Activated CD8-positive, alpha-beta memory T cell treated with anti-CD3 and anti-CD28 coated beads, Interleukin-2, amount 50 U/mL, for 1 hour (primary cell): ENCODE measurements around the gene GNG11.
"Not testable (repeated sequence)": the region's sequence is repeated elsewhere in the genome, so short reads cannot be mapped to it uniquely, and the experiment has no call there.

ENCODE experiments used
- DNase-seq: peaks from one replicate; pipeline ENCODE4 v3.0.0-alpha.2; 2020; ENCODE audit errors: extremely low read depth

GNG11 gene

DNA sequence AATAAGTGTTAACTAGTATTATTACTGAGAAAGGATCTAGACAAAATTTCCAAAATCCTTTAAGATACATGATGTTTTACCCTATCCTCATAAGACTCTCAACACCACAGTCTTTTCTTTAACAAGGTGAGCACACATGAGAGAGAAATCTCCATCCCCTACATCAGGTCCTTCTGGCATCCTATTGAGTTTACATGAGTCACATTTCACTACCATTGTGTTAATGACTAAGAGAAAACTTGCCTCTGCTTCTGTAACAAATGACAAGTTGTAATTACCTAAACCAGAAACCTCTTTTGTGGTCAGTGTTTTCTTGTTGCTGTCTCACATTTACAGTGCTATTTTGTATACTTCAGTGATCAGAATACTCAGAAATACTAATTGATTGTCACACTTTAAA, 9.9 kb upstream of the GNG11 start:
- DNase-seq: not testable (repeated sequence)

DNA sequence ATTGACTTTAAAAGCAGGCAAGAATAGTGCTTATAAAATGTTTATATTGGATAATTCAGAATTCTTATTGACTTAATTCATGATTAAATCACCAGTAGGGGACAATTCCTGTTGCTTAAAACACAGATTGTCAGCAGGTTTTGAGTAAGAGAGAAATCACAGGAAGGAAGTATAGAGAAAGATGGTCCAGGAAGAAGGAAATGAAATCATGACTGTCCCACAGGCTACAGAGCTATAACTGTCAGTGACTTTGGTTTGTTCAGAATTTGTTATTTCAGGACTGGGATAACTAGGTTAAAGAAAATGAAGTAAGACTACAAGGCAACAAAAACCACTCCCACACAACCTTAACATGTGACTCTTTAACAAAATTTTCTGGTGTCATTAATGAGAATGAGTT, 8.3 kb upstream of the GNG11 start:
- no peak for DNase-seq

DNA sequence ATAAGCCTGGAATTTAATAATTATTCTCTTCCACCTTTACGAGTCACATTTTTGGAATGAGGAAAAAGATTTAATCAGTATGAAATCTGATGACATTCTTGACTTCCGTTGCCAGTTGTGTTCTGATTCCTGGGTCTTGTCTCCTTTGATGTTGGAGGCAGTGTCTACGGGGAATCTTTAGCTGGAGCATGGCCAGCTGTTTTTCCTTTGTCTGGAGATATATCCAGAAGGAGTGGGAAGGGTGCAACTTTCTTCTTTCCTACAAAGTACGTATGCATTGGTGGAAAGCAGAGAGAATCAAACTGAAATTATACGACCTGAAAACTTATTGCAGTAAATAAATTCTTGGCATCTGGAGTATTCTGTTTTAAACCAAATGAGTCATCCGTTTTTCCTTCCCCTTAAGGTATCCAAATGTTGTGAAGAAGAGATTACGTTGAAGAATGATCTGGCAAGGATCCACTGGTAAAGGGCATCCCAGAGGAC, 6.9 kb upstream of the GNG11 start:
- DNase-seq: no peak

DNA sequence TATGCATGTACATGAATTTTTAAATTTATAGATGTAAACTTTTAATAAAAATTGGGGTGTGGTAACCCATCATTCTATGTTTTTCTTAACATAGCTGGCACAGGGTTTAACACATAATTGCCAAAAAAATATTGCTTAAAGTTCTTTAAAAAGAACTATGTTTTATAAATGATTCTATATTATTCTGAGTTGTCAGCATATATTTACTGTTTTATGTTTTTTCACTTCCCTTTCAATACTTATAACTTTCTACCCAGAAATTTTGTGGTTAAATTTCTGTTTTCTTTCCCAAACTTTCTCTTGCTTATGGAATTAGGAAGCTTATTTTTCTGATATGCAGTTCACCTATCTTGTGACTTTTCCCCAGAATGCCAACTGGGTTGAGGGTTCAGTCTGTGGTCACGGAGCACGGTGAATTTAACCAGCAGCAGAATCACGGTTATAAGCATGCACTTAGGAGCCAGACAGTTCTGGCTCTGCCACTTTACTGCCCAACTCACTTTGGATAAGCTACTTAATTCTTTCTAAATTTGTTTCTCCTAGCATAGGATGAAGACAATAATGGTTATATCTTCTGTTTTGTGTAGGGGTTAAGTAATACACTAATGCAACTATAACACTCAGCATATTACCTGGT, 6.2 kb upstream of the GNG11 start:
- DNase-seq: not testable (repeated sequence)

DNA sequence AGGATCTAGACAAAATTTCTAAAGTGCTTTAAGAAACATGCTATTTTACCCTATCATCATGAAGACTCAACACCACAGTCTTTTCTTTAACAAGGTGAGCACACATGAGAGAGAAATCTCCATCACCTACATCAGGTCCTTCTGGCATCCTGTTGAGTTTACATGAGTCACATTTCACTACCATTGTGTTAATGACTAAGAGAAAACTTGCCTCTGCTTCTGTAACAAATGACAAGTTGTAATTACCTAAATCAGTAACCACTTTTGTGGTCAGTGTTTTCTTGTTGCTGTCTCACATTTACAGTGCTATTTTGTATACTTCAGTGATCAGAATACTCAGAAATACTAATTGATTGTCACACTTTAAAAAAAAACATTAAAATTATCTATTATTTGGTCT, 5.6 kb upstream of the GNG11 start:
- DNase-seq: not testable (repeated sequence)

DNA sequence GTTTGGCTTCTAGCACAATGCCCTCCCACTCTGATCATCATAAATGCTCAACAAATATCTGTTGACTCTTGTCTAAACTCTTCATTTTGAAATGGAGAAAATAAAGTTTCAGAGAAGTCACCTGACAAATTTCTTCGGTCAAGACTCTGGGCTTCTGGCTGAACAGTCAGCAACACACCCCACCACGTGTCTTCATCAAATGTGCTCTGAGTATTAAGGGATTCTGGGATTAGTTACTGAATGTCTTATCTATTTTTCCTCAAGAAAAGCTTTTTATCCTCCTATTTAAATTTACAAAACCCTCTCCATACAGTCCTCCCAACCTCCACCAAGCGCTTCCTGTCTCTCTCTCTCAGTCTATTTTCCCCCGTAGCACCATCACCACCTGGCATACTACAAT, 5.2 kb upstream of the GNG11 start:
- DNase-seq: not testable (repeated sequence)

DNA sequence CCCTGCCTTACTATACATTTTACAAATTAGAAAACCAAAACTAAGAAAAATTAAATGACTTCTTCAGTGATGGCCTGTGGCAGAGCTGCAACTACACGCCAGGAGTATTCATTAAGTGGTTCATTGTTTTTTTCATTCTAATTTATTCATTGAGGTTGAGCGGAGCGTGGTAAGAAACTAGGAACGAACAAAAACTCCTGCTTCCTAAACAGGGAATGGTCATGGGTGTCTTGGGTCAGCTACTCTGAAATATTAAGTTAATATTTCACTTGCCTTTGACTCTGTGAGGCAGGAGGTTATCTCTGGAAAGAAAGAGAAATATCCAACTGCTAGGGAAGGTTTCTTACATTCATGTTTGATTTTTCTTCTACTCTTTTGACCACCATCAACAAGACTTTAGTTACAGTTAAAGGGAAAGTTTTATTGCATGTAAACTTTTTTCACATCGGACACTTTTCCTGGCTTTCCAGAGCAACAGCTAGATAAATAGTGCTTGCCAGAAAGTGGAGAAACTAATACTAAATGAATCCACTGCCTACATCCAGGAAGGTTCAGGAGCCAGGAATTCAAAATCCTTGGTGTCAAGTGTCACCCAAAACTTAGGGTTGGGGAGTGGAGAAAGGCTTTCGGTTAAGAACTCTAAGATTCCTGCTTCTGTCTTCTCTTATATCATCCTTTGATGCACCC, 896 bp upstream of the GNG11 start:
- DNase-seq: no peak

DNA sequence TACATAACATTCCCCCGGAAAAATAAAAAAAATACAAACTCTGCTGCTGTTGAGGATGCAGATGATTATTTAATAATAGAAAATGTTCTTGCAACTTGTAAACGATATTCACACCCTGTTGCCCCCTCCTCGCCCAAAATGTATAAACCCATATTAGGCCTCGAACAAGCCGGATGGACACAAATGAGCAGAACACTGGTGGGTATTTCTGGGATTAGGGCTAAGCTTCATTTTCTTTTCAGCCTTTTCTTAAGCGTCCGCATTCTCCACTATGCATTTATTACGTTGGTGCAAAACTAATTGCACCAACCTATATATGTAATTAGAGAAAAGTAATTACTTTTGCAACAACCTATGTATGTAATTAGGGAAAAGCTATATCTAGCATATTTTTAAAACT, 349 bp upstream of the GNG11 start:
- no peak for DNase-seq

DNA sequence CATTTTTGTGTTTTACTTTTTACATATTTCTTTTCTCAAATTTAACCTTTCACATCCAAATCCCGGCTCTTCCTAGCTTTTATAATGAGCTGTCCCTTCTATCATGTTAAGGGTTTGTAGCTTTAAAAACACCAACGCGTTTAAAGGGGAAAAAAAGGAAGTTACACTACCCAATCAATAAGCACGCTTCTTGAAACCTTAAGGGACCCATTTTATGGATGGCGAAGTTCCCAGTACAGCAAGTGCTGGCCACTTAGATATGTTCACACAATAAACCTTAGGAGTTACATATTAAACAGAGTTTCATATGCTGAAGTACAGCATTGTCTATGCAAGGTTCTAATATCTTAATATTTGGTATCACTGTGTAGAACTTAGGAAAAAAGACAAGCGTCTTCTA, 1.8 kb downstream of the GNG11 start:
- no peak for DNase-seq

DNA sequence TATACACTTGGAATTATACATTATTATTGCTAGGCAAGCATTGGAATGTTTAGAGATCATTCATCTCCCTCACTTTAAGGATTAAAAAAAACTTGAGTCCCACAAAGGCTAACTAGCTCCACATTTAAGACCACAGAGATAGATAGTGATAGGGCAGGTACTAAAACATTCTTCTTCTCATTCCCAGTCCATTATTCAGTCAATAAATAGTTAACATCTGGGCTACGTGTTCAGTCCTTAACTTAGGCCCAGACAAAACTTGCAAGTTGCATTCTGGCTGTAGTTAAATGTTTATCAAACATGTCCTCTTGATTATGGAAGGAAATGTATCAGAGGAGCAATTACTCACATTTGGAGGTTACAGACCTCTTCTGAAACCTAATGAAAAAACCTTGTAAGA, 2.4 kb downstream of the GNG11 start:
- no peak for DNase-seq

DNA sequence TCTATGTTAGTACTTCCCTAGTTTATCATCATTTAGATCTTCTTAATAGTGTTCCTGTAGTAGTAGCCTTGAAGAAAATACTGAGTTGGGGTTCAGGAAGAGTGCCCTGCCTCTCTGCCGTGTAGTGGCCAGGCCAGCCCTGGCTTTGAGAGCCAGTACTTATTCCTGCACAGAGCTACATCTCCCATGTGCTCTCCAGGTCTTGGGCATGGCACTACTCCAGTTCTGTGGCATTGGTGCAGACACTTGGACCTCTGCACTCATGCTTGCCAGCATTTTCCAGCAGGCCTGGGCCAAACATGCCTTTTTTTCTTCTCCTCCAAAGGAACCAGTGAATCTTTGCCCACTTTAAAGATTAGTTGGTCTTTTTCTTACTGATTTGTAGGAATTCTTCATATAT, 5.3 kb downstream of the GNG11 start:
- DNase-seq: no peak

DNA sequence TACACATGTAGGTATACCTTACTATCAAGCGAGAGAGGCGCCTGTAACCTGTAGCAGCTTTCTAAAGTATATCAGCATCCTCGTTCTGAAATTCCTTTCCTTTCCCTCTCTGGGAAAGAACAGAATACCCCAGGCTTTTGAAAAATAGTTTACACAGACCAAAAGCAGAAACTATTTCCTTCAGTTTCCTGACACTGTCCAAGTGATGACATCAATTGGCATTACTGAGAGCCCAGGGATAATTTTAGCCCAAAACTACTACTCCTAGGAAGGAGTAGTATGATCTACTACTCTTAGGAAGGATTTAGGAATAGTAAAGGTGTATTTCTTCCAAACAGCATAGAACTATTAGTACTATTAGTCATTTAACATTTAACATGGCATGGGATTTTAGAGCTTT, 6.0 kb downstream of the GNG11 start:
- DNase-seq: no peak

DNA sequence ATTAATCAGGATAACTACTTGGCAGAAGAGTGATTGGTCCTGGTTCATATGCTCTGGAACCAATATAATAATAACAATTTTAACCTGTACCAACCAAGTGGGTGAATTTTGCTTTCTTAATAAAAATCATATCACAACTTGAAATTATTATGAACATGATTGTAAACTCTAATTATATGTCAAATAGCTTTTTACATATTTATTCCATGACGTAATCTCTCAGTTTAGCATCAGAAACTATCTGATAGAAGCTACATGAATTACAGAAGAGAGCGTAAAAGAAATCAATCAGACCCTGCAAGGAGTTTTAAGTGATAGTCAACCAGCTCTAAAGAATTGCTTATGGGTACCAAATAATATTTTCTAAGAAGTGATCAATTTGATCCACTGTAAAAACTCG, 10.1 kb downstream of the GNG11 start:
- no peak for DNase-seq

DNA sequence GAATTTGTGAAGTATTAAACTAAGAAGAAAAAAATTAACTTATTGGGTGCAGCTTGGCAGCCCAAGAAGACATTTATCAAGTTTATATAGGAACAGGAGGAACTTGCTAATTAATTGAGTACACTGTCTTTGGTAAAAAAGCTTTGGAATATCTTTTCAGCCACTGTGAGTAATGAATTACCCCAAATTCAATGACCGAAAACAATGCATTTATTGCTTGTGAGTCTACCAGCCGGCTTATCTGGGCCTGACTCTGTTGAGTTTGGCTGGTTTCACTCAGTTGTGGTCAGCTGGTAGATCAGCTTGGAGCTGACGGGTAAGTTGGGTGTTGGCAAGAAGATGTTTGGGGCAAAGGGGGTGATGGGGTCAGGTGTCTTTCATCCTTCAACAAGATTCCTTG, 11.6 kb downstream of the GNG11 start:
- DNase-seq: no peak

DNA sequence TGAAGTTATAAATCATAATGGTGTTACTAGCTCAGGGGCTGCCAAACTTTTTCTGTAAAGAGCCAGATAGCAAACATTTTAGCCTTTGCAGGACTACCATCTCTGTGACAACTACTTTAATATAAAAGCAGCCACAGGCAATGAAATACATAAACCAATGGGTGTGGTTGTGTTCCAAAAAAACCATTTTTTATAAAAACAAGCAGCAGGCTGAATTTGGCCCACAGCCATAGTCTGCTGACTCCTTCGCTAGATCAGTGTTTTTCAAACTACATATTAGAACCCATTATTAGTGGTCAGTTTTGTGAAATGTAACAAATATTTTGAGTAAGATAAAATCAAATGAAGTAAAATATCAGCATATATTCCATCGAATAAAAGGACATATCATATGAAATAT, 13.6 kb downstream of the GNG11 start:
- DNase-seq: no peak

DNA sequence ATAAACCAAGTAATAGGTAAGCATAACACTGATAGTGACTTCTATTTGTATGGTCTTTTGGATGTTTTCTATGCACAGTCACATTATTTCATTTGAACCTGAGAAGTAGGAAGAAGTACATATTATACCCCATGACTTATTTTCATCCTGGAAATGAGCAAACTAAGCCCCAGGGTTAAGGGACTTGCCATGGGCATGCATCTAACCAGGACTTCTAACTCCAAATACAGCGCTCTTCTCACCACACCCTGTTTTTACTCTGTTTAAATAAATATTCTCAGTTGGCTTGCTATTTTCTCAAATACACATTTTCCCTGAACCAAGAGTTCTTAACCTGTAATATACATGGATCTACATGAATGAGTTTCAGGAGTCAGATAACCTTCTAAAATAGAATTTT, 16.3 kb downstream of the GNG11 start:
- DNase-seq: no peak

DNA sequence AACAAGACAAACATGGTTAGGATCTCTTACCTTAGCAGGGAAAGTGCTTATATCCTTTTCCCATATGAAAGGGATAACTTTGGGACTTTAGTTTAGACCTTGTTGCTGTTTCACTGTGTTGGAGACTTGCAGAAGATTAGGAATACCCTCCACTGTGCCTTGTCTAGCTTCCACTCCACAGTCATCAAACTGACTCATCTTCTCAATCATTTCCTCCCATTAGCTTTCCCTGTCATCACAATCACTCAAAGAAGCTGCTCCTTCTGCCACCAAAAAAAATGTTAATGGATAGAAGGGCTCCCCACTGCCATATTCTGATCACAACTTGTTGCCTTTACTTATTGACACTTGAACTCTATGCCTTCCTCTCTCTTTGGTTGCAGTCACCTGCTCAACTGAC, 16.8 kb downstream of the GNG11 start:
- no peak for DNase-seq

DNA sequence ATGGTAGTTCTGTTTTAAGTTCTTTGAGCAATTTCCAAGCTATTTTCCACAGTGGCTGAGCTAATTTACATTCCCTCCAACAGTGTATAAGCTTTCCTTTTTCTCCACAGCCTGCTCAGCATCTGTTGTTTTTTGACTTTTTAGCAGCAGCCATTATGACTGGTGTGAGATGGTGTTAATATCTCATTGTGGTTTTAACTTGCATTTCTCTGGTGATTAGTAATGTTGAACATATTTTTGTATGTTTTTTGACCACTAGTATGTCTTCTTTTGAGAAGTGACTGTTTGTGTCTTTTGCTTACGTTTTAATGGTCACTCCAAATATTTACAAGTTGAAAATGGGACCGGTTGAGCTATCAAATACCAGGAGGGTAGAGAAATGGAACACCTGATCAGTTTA, 20.4 kb downstream of the GNG11 start:
- no peak for DNase-seq

DNA sequence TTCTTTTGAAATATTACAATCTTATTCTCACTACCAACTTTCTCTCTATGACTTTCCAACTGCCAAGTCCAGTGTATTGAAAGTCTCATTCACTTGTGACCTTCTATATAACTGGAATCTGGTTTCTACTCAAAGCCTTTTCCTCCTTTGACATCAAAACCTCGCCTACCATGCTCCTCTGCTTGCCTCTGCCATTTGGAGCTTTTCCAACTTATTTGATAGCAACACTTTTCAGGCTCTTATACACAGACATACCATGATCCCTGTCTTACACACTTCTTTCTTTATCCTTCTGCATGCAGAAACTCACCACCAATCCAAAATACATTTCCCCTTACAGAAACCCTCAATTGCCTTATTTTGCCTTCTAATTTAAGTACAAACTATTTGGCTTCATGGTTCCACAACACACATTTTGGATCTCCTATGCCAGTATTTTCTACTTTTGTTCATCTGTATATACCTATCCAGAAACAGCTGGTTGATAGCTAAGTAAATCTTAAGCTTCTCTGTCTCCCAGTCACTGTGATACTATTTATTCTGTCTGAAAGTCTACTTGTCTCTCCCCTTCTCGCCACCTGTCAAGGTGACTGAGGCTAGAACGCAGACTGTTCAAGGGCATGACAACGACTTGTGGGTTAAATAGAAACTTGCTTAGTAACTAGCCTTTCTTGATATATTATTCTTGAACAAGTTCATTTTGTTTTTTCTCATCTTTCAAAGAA, 22.4 kb downstream of the GNG11 start:
- DNase-seq: no peak

DNA sequence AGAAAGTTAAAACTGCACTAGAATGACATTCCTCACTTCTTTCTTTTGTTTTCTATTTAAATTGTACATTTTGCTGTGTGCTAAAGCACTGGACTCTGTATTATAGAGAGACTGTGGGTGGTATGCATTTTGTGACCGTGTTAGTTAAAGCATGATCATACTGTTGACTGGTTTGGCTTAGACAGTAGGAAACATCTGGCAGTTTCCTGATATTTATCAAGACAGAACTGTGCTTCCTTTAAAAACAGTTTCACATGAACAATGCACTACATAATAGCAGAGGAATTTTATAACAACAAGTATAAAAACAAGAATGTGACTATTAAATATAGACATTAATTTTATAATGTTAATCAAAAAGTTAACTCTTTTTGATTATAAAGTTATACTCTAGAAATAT, 23.1 kb downstream of the GNG11 start:
- DNase-seq: no peak

DNA sequence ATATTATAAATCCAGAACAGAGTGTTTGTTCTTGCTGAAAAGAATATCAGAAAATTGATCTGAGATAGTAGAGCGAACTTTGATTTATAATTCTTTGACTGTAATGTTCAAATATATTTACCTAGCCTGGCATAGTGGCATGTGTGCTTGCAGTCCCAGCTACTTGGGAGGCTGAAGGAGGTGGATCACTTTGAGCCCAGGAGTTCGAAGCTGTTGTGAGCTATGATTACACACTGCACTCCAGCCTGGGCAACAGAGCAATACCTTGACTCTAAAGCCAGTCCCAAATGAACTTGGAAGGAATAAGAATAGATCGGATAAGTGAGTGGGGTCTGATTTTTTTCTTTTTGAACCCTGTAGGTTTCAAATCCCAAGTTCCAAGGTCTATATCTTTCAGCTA, 23.5 kb downstream of the GNG11 start:
- no peak for DNase-seq

DNA sequence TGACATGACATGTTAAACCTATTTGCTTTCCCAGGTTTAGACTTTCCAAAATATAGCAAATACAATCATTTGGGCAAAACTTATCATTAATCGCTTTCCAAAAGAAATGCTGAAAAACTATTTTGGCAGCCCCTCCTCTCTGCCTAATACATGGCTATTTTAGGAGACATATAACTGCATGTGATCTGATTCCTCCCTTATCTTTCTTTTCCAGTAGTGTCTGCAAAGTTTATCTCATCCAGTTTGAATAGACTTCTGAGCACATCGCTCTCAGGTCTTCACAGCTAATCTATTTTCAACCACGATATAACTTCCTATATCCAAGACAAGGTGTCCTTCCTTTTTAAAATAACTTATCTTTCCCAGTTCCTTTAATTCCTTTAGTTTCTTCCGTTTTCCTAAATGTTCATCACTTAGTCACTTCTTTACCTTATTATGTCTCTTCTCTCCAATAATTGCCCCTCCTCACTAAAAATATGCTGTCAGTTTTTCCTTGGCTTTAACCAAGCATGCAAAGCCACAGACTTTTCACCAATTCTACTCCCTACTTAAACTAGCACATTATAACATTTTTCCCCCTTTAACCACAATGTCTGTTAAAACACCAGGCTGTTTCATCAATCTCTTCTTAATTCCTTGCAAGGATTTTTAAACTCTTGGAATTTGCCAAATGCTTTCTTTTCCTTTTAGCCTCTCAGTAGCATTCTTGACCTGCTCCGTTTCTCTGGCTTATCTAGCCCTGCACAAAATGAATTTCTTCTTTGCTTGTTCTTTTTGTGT, 24.4 kb downstream of the GNG11 start:
- no peak for DNase-seq
